Activated gamma-delta T cell (primary cell): ENCODE measurements around the gene DYTN.
"Not testable (repeated sequence)": the region's sequence is repeated elsewhere in the genome, so short reads cannot be mapped to it uniquely, and the experiment has no call there.

Experiments
- DNase-seq: peaks from one replicate; lab custom pipeline; 2025; lab: John Stamatoyannopoulos, UW
- total RNA-seq, 2 donors: gene quantifications; one replicate each; lab custom pipeline; 2026; lab: John Stamatoyannopoulos, UW

The DYTN gene, protein sequence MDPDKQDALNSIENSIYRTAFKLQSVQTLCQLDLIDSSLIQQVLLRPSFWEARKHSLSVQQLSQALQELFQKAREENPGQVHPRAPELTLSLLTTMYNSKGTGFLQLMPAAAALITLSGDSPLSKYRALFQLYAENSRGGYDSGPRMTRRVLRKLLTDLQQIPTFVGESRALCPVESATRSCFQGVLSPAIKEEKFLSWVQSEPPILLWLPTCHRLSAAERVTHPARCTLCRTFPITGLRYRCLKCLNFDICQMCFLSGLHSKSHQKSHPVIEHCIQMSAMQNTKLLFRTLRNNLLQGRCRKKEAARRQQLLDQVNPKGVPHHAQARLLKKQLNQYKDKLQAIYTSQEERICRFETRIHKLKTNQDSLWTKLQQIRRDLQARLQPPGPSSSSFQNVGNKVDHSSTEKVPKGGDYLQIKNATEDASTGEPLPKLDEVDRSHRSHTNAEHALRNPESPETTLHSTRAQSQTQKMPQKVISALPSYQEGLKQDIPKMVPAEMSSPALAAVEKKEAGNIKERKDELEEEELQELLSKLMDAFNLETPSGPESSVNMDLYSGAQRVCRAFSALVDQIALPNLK
- total RNA-seq, result 0 to 0.44 reads per million in 2 donors

- no peak for DNase-seq
Measured at GRCh38 chr2:206718296-206718695, at the start of gene DYTN. DYTN (minus strand) TSS chr2:206718396; CDS start chr2:206718279, 117 bp downstream.

GRCh38 chr2:206766057-206766930, 48.1 kb upstream of the DYTN start:
- no peak for DNase-seq

DNA sequence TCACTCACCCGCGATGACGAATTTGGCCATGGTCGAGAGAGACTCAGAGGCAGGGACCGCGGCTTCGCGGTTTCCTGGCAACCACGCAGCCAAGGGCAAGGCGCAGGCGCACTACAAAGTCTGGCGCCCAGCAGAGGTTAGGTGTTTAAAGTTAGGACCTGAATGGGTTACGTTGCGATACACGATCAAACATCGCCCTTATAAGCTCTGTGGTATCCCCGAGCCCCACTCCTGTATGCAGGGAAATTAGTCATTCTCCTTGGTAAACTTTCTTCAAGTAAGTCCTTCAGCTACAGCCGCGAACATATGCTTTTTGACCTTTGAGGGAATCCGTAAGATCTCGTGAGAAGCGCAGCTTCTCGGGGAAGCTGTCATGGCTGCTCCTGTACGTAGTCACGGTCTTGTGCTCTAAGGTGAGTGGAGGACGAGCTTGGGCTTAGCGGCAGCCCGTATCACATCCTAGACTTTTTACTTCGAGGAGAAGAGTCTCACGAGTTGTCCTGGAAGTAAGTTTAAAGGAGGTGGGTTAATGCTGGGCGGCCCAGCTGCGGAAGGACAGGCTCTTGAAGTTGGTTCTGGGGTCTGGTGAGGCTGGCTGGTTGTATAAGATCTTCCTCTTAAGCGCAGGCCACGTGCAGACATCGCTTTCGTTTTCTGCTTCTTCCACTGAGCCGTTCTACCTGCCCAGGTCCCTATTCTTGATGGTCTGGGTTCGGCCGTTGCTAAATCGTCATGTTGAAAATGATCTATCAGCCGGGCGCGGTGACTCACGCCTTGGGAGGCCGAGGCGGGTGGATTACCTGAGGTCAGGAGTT, 47.3 kb upstream of the DYTN start, which contains the start of the genes FASTKD2 and MDH1B:
Gene FASTKD2 (plus strand): TSS at position 365 of the 815 bp plus-strand sequence. CDS start 1,088 bp downstream, outside the sequence.
Gene MDH1B (minus strand): TSS at position 87 of the 815 bp plus-strand sequence. CDS start 57 bp downstream, at position 30.
- DNase-seq, result peak; percentile 64

- no peak for DNase-seq
Measured at GRCh38 chr2:206764673-206765241, 46.6 kb upstream of the DYTN start.

DNA sequence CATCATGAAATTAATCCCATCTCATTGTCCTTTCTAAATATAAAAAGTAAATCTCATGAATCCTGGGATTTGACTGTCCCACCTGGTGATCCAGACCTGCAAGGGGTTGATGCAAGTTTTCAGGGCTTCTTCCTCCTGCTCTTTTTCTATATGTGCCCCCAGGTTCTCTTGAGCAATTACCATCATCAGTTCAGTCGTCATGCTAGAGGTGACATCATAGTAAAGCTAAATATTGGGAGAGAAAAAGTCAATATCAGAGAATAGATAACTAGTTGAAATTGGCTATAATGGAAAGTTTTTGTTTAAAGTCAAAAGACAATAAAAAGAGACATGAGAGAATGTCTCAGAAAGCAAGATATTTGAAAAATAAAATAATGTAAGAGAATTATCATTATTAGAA, 38.6 kb upstream of the DYTN start:
- no peak for DNase-seq

GRCh38 chr2:206740800-206741199, 22.6 kb upstream of the DYTN start:
- no peak for DNase-seq

DNA sequence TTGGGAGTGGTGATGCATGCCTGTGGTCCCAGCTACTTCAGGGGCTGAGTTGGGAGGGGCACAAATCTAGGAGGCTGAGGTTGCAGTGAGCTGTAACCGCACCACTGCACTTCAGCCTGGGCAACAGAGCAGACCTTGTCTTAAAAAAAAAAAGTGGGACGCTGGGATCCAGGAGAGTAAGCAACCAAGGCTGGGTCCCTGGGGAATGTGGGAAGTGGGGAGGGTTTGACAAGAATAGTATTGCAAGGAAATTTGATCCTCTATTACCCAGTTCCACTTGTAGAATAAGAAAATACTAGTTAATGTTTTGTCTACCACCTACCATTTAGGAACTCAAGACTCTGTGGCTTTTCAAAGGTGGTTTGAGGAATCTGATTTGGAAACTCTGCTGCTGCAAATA, 21.1 kb upstream of the DYTN start:
- DNase-seq, result no peak

DNA sequence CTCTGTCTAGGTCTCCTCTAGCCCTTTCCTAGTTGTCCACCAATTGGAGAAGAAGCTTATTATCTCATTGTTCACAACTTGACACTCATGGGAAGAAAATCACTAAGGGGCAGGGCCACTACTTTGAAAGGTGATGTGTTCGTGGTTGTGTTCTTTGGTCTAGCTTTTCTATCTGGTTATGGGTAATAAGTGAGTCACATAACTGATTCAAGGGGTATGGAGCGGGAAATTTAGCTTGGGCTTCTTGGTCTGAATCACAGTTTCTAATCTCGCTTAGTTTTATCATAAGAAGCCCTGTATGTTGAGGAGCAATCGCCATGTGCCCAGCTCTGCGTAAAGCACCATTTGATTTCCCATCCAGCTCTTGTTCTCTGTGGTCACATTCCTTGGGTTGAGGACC, 18.7 kb upstream of the DYTN start:
- DNase-seq, result no peak

GRCh38 chr2:206733341-206733740, 15.1 kb upstream of the DYTN start:
- no peak for DNase-seq

GRCh38 chr2:206728277-206729199, 10.3 kb upstream of the DYTN start:
- no peak for DNase-seq

- no peak for DNase-seq
Measured at GRCh38 chr2:206727287-206727686, 9.1 kb upstream of the DYTN start.

DNA sequence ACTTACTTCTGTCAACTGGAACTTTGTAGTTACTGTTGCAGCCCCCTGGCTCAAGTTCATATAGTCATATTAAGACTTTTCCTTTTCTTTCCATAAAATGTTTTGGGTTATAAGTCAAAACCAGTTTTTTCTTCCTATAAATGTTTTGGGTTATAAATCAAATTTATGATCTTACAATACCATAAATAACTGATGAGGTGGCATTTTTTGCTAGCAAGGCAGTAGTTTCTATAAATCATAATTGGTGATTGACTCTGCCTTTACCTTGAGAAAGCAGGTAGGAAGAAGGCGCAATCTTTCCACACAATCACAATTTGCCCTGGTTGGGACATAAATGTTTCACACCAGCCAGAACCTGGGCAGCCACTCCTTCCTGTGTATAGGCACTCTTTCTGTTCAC, 5.1 kb upstream of the DYTN start:
- DNase-seq, result no peak

DNA sequence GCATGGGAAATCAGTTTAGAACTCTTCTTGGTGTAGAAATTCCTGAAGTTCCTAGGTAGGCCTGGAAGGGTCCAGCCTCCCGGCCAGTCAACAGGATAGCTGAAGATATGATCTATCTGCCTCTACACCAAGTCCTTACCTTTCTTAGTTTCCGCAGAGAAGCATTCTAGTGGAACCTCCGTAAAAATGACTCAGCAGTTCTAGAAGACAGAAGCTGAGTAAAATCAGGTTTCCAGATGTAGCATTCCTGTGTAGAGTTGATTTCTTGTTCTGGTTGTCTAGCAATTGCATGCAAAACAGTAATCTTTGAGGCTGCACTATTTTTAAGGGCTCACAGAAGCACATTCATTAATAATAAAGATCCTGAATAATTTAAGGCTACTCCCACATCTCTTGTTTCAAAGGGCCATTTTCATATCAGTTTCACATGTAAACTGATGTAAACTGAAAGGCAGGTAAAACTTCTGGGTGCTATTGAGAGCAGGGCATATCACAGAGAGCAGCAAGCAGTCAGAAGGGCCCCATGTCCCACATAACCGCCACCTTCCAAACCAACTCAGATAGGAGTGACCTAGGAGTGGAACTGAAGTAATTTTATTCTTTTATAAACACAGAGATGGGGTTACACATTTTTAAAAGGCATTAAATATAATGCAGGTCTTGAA, 3.2 kb upstream of the DYTN start:
- no peak for DNase-seq

GRCh38 chr2:206716623-206717022, 1.6 kb downstream of the DYTN start:
- DNase-seq, result no peak

DNA sequence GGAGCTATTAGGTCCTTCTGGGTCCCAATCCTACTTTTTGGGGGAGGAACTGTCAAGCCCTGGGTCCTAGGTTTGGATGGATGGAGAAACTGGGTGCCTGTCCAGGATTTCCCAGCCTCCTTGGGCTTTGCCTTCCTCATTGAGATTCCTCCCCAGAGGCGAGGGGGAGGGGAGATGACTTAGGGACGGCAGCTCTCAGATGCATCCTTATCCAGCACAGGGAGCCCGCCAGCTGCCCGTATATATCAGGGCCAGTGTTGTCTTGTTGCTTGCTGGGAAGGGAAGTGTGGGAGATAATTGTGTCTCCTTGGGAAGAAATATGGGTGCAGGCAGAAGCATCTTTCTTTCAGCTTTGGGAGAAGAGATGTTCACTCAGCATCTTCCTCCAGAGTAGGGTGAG, 3.0 kb downstream of the DYTN start:
- not testable (repeated sequence) for DNase-seq

DNA sequence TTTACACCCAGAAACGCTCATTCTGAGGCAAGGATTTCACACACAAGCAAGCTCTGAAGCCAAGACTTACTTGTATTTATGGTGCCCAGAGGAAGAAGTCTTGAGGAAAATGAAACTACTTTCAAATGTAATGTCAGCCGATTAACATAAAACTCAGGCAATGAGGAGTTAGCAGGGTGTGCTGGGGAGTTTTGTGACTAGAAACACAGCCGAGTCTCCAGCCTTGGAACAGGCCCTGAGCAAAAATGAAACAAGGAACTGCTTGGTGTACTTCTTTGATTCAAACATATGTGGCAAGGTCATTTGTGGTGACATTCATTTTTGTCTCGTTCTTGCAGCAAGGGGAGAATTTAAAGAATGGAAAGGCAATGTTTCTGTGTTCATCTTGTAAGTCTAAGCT, 4.5 kb downstream of the DYTN start:
- no peak for DNase-seq

DNA sequence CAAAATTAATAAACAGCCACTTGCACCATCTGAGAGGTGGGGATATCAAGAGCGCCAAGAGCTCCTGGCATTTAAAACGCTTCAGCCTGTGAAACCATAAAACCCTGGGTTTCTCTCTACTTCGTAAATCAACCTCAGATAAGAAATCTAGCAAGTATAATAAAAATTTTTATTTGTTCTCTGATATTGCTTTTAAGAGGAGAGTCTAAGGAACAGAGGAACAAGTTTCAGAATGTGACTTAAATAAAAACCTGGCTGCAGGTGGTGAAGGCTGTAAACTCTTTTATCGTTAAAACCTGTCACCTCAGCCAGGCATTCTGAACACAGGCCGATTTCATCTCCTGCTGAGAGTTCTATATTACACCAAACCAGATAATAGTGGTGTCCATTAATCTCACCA, 9.9 kb downstream of the DYTN start:
- DNase-seq, result no peak

DNA sequence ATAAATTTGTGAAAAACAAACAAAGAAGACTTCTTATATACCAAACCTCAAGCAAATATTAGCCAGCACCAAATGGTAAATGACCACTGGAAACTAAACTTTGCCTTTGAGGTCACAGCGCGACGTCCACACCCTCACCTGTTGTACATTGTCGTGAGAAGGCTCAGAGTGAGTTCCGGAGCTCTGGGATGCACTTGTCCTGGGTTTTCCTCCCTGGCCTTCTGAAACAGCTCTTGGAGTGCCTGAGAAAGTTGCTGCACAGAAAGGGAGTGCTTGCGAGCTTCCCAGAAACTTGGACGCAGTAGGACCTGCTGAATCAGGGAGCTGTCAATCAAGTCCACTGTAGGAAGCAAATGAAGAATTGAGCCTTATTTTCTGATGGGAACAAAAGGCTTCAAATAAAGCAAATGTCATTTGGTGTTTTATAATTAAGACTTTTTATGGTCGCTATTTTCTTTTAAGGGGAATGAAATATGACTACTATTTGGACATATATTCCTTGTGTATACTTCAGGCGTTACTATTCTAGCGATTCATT, 11.0 kb downstream of the DYTN start:
- DNase-seq, result no peak

- DNase-seq, result no peak
Measured at GRCh38 chr2:206701952-206702605, 16.1 kb downstream of the DYTN start.
